Measurements from ENCODE around the gene VIPAS39.

GRCh38 chr14:77406086-77406485 is 51.3 kb downstream of the VIPAS39 start:
- TF ChIP-seq, protein P1, sequence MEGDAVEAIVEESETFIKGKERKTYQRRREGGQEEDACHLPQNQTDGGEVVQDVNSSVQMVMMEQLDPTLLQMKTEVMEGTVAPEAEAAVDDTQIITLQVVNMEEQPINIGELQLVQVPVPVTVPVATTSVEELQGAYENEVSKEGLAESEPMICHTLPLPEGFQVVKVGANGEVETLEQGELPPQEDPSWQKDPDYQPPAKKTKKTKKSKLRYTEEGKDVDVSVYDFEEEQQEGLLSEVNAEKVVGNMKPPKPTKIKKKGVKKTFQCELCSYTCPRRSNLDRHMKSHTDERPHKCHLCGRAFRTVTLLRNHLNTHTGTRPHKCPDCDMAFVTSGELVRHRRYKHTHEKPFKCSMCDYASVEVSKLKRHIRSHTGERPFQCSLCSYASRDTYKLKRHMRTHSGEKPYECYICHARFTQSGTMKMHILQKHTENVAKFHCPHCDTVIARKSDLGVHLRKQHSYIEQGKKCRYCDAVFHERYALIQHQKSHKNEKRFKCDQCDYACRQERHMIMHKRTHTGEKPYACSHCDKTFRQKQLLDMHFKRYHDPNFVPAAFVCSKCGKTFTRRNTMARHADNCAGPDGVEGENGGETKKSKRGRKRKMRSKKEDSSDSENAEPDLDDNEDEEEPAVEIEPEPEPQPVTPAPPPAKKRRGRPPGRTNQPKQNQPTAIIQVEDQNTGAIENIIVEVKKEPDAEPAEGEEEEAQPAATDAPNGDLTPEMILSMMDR (IDR thresholded peaks at IDR 0.05), result no peak
- no peak for TF ChIP-seq POLR2A (IDR thresholded peaks at IDR 0.05)
